RPMI7951 (cell line): ENCODE measurements around the gene SLC26A5. TPM values are rescaled to one million over a fixed set of nuclear protein-coding genes. Genes with fewer than 3 reads are reported as not detected.
"Not testable (repeated sequence)": the region's sequence is repeated elsewhere in the genome, so short reads cannot be mapped to it uniquely, and the experiment has no call there.

Experiments
- DNase-seq: peaks from one replicate; pipeline ENCODE4 v3.0.0-alpha.2; 2012; ENCODE audit warnings: low read depth
- total RNA-seq: library from RNA; depleted of rRNA; stranded (reverse); fragments of >200 nt; shearing (Covaris generic); gene quantifications from 2 replicates; pipeline ENCODE4 v1.2.3, GENCODE V29; 2014; rRNA removed

Gene SLC26A5
- not detected in 2 replicates for total RNA-seq

DNA sequence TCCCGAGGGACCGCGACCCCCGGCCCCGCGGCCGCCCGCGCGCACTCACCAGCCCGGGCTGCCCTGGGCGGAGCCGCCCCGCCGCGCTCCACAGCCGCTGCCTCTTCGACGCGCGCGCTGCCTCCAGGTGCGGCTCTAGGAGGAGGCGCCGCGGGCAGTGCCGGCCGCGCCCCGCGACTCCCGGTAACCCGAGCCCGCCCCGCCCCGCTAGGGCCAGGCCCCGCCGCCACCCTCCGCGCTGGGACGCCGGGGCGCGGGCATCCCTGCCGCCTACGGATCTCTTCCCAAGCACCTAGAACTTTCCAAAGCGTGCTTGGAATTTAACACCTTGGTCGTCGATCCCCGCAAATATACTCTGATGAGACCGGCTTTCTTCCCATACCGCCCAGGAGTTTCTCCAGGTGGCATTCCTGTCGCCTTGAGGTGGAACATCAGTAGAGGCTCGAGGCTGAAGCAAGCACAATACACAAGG is at the start of gene SLC26A5:
SLC26A5 (minus strand) TSS at position 159 of the 472 bp plus-strand sequence. CDS start 24,693 bp downstream, outside the sequence.
- no peak for DNase-seq

GRCh38 chr7:103487419-103487818 is 41.4 kb upstream of the SLC26A5 start:
- DNase-seq: no peak

- not testable (repeated sequence) for DNase-seq
Measured at GRCh38 chr7:103486873-103487272, 40.9 kb upstream of the SLC26A5 start.

- no peak for DNase-seq
Measured at GRCh38 chr7:103480771-103481170, 34.8 kb upstream of the SLC26A5 start.

GRCh38 chr7:103474956-103475355 is 28.9 kb upstream of the SLC26A5 start:
- no peak for DNase-seq

DNA sequence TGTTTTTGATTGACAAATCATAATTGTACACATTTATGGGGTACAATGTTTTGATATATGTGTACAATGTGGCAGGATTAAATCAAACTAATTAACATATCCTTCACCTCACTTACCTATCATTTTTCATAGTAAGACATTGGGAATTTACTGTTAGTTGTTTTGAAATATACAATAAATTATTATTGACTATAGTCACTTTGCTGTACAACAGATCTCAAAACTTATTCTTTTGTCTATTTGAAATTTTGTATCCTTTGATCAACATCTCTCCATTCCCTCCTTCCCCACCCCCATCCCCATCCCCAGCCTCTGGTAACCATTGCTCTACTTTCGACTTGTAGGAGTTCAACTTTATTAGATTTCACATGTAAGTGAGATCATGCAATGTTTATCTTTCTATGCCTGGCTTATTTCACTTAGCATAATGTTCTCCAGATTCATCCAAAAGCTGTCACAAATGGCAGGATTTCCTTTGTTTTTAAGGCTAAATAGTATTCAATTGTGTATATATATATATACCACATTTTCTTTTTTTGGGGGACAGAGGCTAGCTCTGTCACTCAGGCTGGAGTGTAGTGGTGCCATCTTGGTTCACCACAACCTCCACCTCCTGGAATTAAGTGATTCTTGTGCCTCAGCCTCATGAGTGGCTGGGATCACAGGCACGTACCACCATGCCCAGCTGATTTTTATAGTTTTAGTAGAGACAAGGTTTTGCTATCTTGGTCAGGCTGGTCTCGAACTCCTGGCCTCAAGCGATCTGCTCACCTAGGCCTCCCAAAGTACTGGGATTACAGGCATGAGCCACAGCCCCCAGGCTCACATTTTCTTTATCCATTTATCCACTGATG is 23.3 kb upstream of the SLC26A5 start:
- DNase-seq: no peak

GRCh38 chr7:103466814-103467213 is 20.8 kb upstream of the SLC26A5 start:
- no peak for DNase-seq

GRCh38 chr7:103462358-103462757 is 16.4 kb upstream of the SLC26A5 start:
- DNase-seq: no peak

- peak; percentile 37 for DNase-seq
Measured at GRCh38 chr7:103447073-103447960, 1.3 kb upstream of the SLC26A5 start.

DNA sequence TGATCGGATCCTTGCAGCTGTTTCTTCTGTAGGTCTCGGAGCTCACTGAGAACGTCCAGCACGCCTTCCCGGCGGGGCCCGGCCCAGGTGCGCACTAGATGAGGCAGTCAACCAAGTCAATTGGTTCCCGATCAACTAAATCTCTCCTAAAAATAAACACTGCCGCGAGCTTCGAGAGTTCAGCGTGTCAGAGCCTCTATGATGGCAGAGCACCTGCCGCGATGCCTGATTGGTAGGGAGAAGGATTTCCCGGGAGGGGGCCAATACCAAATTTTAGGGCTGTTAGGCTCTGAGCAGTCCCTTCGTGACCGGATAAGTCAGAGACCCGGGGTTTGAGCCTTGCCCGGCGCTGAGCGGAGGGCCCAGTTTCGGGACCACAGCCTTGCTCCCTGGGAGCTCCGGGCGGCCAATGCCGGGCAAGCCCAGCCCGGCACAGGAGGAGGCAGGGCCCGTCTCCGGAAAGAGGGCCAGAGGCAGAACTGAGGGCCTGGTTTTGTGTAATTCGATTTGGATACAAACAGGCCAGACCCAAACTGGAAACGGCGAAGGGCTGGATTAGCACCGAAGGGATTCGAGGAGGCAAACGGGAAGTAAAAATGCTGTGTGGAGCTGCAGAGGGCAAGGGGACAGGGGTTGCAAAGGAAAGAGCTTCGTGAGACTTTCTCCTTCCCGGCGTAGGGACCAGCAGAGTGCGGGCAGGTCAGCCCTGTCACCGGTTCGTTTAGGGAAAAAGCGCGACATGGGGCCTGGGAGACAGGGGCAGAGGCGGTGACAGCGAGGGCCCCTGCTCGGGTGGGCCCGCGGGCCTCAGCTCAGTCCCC is 569 bp downstream of the SLC26A5 start:
- DNase-seq: no peak

DNA sequence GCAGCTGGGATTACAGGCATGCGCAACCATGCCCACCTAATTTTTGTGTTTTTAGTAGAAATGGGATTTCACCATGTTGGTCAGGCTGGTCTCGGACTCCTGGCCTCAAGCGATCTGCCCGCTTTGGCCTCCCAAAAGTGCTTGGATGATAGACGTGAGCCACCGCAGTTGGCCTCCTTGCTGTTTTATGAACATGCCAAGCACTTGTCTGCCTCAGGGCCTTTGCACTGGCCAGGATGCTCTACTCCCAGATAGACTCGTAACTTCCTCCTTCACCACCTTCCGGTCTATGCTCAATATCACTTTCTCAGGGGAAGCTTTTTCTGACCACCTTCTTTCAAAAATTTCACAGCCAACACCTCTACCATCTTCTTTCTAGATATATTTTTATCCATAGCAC is 6.3 kb downstream of the SLC26A5 start:
- DNase-seq: no peak

DNA sequence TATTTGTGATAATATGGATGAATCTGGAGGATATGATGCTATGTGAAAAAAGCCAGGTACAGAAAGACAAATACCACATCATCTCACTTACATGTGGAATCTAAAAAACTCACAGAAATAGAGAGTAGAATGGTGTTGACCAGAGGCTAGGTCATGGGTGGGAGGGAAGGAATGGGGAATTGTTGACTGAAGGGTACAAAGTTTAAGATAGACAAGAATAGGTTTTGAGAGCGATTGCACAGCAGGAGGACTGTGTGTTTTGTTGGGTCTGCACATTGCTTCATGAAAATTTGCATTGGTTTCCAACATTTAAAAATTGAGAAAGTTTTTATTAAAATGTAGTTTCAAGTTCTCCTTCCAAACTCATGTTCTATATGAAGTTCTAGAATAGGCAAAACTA is 8.4 kb downstream of the SLC26A5 start:
- DNase-seq: no peak

DNA sequence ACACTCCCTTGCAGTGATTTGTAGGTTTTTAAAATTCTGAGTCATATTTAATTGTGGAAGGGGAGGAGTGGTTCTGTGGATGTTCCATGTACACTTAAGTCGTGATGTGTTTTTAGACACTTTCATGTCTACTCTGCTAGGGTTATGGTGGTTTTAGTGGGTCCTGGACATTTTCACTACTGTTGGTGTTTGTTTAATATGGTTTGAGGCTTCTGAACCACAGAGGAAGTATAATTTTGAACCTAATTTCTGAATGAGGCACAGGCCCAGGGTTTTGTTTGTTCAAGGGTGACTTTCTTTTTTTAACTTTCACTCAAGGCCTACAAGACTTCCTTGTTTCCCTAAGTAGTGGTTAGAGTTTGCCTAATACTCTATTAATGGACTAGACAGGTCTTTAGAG is 13.3 kb downstream of the SLC26A5 start:
- no peak for DNase-seq

DNA sequence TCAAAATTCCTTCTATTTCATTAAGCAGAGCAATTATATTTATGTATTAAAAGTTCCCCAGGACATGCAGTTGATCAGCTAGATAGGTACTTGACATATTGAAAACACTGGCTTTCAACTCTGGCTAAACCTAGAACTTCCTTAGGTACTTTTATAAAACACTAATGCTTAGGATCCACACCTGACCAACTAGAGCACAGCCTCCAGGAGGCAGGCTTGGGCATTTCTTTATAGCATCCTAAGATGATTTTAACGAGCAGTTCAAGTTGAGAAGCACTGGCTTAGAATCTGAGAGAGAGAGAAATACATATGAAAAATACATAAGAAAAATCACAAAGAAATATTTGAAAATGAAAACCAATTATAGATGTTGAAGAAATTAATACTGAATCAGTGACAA is 20.8 kb downstream of the SLC26A5 start:
- DNase-seq: no peak

DNA sequence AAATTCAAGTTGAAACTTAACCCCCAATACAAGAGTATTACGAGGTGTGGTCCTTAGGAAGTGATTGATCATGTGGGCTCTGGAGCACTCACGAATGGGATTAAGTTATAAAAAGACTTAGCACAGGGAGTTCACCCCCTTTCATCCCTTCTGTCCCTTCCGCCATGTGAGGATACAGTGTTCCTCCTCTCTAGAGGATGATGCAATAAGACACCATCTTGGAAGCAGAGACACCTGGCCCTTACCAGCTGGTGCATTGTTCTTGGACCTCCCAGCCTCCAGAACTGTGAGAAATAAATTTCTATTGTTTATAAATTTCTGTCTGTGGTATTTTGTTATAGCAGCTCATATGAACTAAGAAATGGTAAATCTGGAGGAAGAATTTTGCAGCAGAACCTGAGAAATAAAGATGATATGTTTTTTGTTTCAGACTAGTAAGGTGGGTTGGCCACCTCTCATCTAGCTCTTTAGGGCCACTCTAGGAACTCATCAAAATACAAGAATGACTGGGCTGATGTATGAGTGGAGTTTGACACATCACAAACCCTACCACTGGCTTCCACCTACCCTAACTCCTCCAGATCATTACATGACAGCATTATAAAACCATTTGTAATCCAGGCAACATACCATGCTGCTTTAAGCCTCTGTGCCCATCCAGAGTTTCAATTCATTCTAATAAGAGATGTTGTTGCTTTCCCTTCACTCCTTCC is 22.4 kb downstream of the SLC26A5 start:
- DNase-seq: no peak

DNA sequence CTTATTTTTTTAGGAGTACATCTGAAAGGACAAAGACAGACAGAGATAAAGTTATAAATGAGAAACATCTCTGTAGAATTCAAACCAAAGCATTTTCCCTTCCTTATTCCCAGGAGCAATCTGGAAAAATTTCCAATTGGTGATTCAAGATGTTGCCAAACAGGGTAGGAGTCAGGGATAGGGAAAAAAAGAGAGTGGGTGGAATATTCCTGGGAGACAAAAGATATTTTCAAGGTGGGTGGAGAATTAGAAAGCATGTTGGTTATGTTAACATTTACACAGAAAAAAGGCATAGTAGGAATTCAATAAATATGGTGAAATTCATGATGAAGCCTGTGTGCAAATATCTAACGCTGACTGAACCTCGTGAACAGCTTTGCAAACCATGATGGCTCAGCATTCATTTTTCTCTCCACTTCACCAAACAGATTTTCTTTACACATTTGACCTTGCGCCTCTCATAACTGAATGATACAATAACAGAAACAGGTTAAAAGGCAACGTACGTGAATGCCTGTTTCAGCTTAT is 25.1 kb downstream of the SLC26A5 start:
- no peak for DNase-seq

GRCh38 chr7:103418241-103418640 is 27.8 kb downstream of the SLC26A5 start:
- DNase-seq: no peak

DNA sequence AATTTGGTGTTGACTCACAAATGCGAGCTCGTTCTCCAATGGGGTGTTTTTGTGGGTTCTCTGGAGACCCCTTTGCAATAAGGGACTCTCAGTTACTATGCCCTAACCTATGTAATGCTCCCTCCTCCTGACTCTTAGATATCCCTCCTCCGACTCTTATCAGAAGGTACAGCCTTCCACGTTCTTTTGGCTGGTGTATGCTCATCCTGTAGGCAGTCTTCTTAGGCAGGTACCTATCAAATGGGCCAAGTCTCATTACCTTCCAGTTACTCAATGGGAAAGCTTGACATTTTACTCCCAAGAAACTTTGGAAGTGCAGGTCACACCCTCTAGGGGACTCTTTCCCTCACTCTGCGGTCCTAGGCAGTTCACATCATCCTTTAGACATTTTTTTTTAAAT is 32.6 kb downstream of the SLC26A5 start:
- DNase-seq: no peak

DNA sequence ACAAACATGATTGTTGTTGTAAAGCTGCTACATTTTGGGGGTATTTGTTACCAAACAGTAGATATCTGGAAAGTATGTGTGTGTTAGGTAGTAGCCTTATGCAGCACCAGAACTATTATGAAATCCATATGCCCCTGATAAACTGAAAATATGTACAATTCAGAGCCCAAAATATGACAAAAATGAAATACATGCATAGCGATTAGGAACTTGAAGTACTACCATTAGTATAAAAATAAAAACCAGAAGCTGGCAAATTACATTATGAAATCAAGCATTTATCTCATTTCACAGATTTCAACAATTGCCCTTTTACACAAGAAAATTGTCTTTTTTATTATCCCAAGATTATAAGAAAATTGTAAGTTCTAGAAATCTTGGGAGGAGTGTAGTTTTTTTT is 33.9 kb downstream of the SLC26A5 start:
- no peak for DNase-seq

DNA sequence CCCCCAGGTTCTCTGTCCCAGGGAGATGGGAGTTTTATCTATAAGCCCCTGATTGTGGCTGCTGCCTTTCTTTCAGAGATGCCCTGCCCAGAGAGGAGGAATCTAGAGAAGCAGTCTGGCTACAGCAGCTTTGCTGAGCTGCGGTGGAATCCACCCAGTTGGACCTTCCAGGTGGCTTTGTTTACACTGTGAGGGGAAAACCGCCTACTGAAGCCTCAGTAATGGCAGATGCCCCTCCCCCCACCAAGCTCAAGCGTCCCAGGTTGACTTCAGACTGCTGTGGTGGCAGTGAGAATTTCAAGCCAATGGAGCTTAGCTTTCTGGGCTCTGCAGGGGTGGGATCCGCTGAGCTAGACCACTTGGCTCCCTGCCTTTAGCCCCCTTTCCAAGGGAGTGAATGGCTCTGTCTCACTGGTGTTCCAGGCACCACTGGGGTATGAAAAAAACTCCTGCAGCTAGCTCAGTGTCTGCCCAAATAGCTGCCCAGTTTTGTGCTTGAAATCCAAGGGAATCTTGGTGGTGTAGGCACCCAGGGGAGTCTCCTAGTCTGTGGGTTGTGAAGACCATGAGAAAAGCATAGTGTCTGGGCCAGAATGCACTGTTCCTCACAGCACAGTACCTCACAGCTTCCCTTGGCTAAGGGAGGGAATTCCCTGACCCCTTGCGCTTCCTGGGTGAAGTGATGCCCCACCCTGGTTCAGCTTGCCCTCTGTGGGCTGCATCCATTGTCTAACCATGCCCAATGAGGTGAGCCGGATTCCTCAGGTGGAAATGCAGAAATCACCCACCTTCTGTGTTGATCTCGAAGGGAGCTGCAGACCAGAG is 40.0 kb downstream of the SLC26A5 start:
- not testable (repeated sequence) for DNase-seq
